Panc1 (cell line): ENCODE results near the gene UBXN1. TPM values are rescaled to one million over a fixed set of nuclear protein-coding genes. Genes with fewer than 3 reads are reported as not detected.

Source experiments
- ATAC-seq: fragments of 200-7000 bp; cut with Tn5 transposase; 2 replicates; pipeline ENCODE4 v1.9.1; 2020; ENCODE audit warnings: mild to moderate bottlenecking, moderate library complexity
- BruUV-seq: library from RNA; stranded (reverse); fragments of 400-500 nt; replicated peaks from 2 replicates; lab custom pipeline; 2021; lab: Mats Ljungman, UMichigan
- CTCF ChIA-PET: fragments of 300-600 bp; sonication (Branson Sonifier 250); formaldehyde crosslinking; loops from one replicate; lab custom pipeline; 2022; ENCODE audit warnings: antibody characterized with exemption; lab: Charles Lee
- POLR2A ChIA-PET: fragments of 300-600 bp; sonication (Branson Sonifier 250); formaldehyde crosslinking; loops from one replicate; lab custom pipeline; 2022; ENCODE audit warnings: antibody characterized with exemption; lab: Charles Lee
- DNase-seq: peaks from one replicate; pipeline ENCODE4 v3.0.0-alpha.2; 2010; ENCODE audit warnings: low read depth, low spot score
- H3K27ac ChIP-seq: 2 replicates; pipeline ENCODE4 v1.5.1; 2011; ENCODE audit warnings: mild to moderate bottlenecking, low read length, inconsistent platforms
- H3K27me3 ChIP-seq: fragments of 200-500 bp; sonication (Bioruptor generic); 2 replicates; pipeline ENCODE4 v1.6.0; 2014; ENCODE audit warnings: low read length, inconsistent platforms; ENCODE audit not compliant: control insufficient read depth, insufficient read depth
- H3K36me3 ChIP-seq: fragments of 200-500 bp; sonication (Bioruptor generic); 2 replicates; pipeline ENCODE4 v1.5.1; 2014; ENCODE audit warnings: inconsistent platforms, mild to moderate bottlenecking, low read length, moderate library complexity; ENCODE audit not compliant: control insufficient read depth, insufficient read depth
- H3K4me1 ChIP-seq: 2 replicates; pipeline ENCODE4 v1.5.1; 2011; ENCODE audit warnings: inconsistent platforms, mild to moderate bottlenecking, low read length, moderate library complexity; ENCODE audit not compliant: control insufficient read depth, insufficient read depth
- H3K4me3 ChIP-seq, 2 experiments: 2 replicates each; pipeline ENCODE4 v1.5.1; 2011 to 2012; ENCODE audit warnings: low read depth in 2 of 2, low read length in 2 of 2, mild to moderate bottlenecking in 2 of 2, inconsistent platforms in 1 of 2, moderate library complexity in 1 of 2
- H3K9me3 ChIP-seq: fragments of 200-500 bp; sonication (Bioruptor generic); 2 replicates; pipeline ENCODE4 v1.5.1; 2014; ENCODE audit warnings: low read depth, mild to moderate bottlenecking, inconsistent platforms, low read length, moderate library complexity; ENCODE audit not compliant: control insufficient read depth, insufficient read depth
- CTCF ChIP-seq: fragments of 450-650 bp; IDR thresholded peaks from 2 replicates; pipeline ENCODE4 v1.5.1; 2017; ENCODE audit warnings: mild to moderate bottlenecking
- POLR2AphosphoS5 ChIP-seq: IDR thresholded peaks from 2 replicates; pipeline ENCODE4 v1.6.1; 2012; ENCODE audit warnings: mild to moderate bottlenecking, low read depth, low read length, moderate library complexity
- REST ChIP-seq, 2 experiments: IDR thresholded peaks; 2 replicates each; pipeline ENCODE4 v1.6.1; 2011 to 2012; ENCODE audit warnings: low read depth in 2 of 2, control low read depth in 1 of 2, low read length in 1 of 2, mild to moderate bottlenecking in 1 of 2, moderate library complexity in 1 of 2; ENCODE audit not compliant: insufficient read depth in 1 of 2
- SIN3A ChIP-seq: IDR thresholded peaks from 2 replicates; pipeline ENCODE4 v1.6.1; 2012; ENCODE audit warnings: low read depth, mild to moderate bottlenecking, low read length, moderate library complexity, borderline replicate concordance; ENCODE audit not compliant: insufficient read depth
- TCF7L2 ChIP-seq: IDR thresholded peaks from 2 replicates; pipeline ENCODE4 v1.6.1; 2011; ENCODE audit warnings: mild to moderate bottlenecking, low read depth, low read length, inconsistent platforms
- in situ Hi-C: cut with HindIII; loops from 2 replicates; pipeline ENCODE4 v1.10.0; 2016; ENCODE audit warnings: low sequenced_read_pairs, low pct_unique_long_range_greater_than_20kb
- intact Hi-C: fragments of 100-400 bp; cut with micrococcal nuclease; formaldehyde crosslinking; loops from one replicate; pipeline ENCODE4 v1.10.0; 2022; ENCODE audit not compliant: unreplicated experiment
- total RNA-seq: library from RNA; stranded (reverse); gene quantifications from one replicate; pipeline ENCODE4 v1.2.1, GENCODE V29; 2021; ENCODE audit not compliant: unreplicated experiment

Gene UBXN1
- total RNA-seq, 1 experiment from 2014 or later, result 105 TPM

GRCh38 chr11:62727872-62728170 is 48.9 kb upstream of the UBXN1 start:
- no peak for TF ChIP-seq REST (IDR thresholded peaks at IDR 0.05; ENCODE audit: insufficient read depth in 1 of 2, low read depth in 2 of 2, low read length in 1 of 2)
- no peak for TF ChIP-seq CTCF
- no peak for TF ChIP-seq TCF7L2
- no peak for TF ChIP-seq SIN3A
- TF ChIP-seq POLR2AphosphoS5, result no peak
- H3K4me3 ChIP-seq, result peak overlapping the region; percentile 68 to 100
- peaks cover 9% of the 10 kb centered on the region for H3K4me1 ChIP-seq
- peak overlapping the region; percentile 99 for H3K27ac ChIP-seq
- ATAC-seq (peak; percentile 80), DNase-seq (peak; percentile 88)
- ChIA-PET POLR2A (interaction anchor here (0.6 to 2.4 kb wide), 4 partner anchors 16 to 63 kb away, joined by 4 to 7 read pairs (median 6); partner anchors contain the start of genes C11orf98, CSKMT, TAF6L and ZBTB3), CTCF (interaction anchor here (0.6 to 0.9 kb wide), 3 partner anchors 43 to 140 kb away, joined by 4 to 6 read pairs (median 4); partner anchors contain the start of gene TAF6L)
- H3K27me3 ChIP-seq, result no peaks in the 10 kb centered on the region
- BruUV-seq, result no TSS peak
- H3K9me3 ChIP-seq, result no peaks in the 10 kb centered on the region
- peaks cover 23% of the 10 kb centered on the region for H3K36me3 ChIP-seq
- in situ Hi-C loops, result no loop called here
- intact Hi-C loops, result no loop called here

GRCh38 chr11:62727165-62727871 is 48.4 kb upstream of the UBXN1 start, which contains the start of gene HNRNPUL2:
HNRNPUL2 (minus strand) TSS chr11:62727457; CDS start chr11:62727156, 301 bp downstream.
- in situ Hi-C loops (no loop called here), intact Hi-C loops (no loop called here)
- TF ChIP-seq CTCF (no peak), TCF7L2 (peak; percentile 71), REST (IDR thresholded peaks at IDR 0.05; ENCODE audit: insufficient read depth in 1 of 2, low read depth in 2 of 2, low read length in 1 of 2) (no peak), POLR2AphosphoS5 (peak; percentile 89), SIN3A (peak; percentile 89; the same call in 1 of the 2 replicates)
- ChIA-PET POLR2A (interaction anchor here (0.6 to 2.4 kb wide), 5 partner anchors 16 to 114 kb away, joined by 3 to 7 read pairs (median 6); partner anchors contain the start of genes C11orf98, CSKMT, TAF6L and ZBTB3), CTCF (interaction anchor here (0.6 to 0.9 kb wide), 4 partner anchors 30 to 139 kb away, joined by 3 to 6 read pairs (median 4); partner anchors contain the start of gene TAF6L)
- H3K36me3 ChIP-seq, result peaks cover 28% of the 10 kb centered on the region
- H3K4me1 ChIP-seq, result peaks cover 9% of the 10 kb centered on the region
- H3K27me3 ChIP-seq, result no peaks in the 10 kb centered on the region
- peak within 1 kb of the TSS; percentile 99 for H3K27ac ChIP-seq
- peak within 1 kb of the TSS; percentile 68 to 100 for H3K4me3 ChIP-seq
- DNase-seq (peak; percentile 87), ATAC-seq (peak; percentile 91)
- H3K9me3 ChIP-seq, result no peaks in the 10 kb centered on the region
- no TSS peak for BruUV-seq
